ENCODE measurements around the gene FIGN. TPM values are rescaled to one million over a fixed set of nuclear protein-coding genes. Genes with fewer than 3 reads are reported as not detected.

FIGN gene
- total RNA-seq, 3 donors from 2014 or later (not counting 1 experiment from before 2014, with no cell fraction given) = not detected

GRCh38 chr2:163573652-163574051, 162.2 kb downstream of the FIGN start:
- no peaks in the 10 kb centered on the region for H3K36me3 ChIP-seq (ENCODE audit: control insufficient read depth, insufficient read depth, low read length)
- H3K27ac ChIP-seq (ENCODE audit: low read length) = no peak overlapping the region
- TF ChIP-seq CTCF (IDR thresholded peaks at IDR 0.05) = no peak
- ATAC-seq (no peak), DNase-seq (no peak)
- Mint-ChIP-seq H3K27ac (no peak overlapping the region), H3K9me3 (peaks cover 9 to 14% of the 10 kb centered on the region in 2 donors), H3K36me3 (no peaks in the 10 kb centered on the region), H3K27me3 (ENCODE audit: low read depth in 2 of 2) (no peaks in the 10 kb centered on the region), H3K4me1 (no peaks in the 10 kb centered on the region), H3K4me3 (no peak overlapping the region)
- no peaks in the 10 kb centered on the region for H3K9me3 ChIP-seq (ENCODE audit: control insufficient read depth, insufficient read depth, low read length)
- intact Hi-C loops (cut with micrococcal nuclease) = no loop called here
- 75% methylated on average over 1 of the region's 1 CpG for WGBS (ENCODE audit: insufficient coverage)
- no peak overlapping the region for H3K4me3 ChIP-seq (ENCODE audit: low read length)
- no peaks in the 10 kb centered on the region for H3K27me3 ChIP-seq (ENCODE audit: control insufficient read depth, insufficient read depth, low read length)
- no peaks in the 10 kb centered on the region for H3K4me1 ChIP-seq (ENCODE audit: control insufficient read depth, insufficient read depth, low read length)

- Mint-ChIP-seq H3K27ac (no peak overlapping the region), H3K9me3 (peaks cover 12 to 16% of the 10 kb centered on the region in 2 donors), H3K36me3 (no peaks in the 10 kb centered on the region), H3K27me3 (ENCODE audit: low read depth in 2 of 2) (no peaks in the 10 kb centered on the region), H3K4me1 (no peaks in the 10 kb centered on the region), H3K4me3 (no peak overlapping the region)
- Histone ChIP-seq H3K9me3 (ENCODE audit: control insufficient read depth, insufficient read depth, low read length) (no peaks in the 10 kb centered on the region), H3K4me3 (ENCODE audit: low read length) (no peak overlapping the region), H3K27me3 (ENCODE audit: control insufficient read depth, insufficient read depth, low read length) (no peaks in the 10 kb centered on the region), H3K36me3 (ENCODE audit: control insufficient read depth, insufficient read depth, low read length) (no peaks in the 10 kb centered on the region), H3K4me1 (ENCODE audit: control insufficient read depth, insufficient read depth, low read length) (no peaks in the 10 kb centered on the region), H3K27ac (ENCODE audit: low read length) (no peak overlapping the region)
- intact Hi-C loops (cut with micrococcal nuclease) = no loop called here
- WGBS (ENCODE audit: insufficient coverage) = 97% methylated on average over 7 of the region's 7 CpGs
- ATAC-seq (no peak), DNase-seq (no peak)
- no peak for TF ChIP-seq CTCF (IDR thresholded peaks at IDR 0.05)
Observed at GRCh38 chr2:163572850-163573249, 163.0 kb downstream of the FIGN start.

GRCh38 chr2:163571423-163572102, 164.2 kb downstream of the FIGN start:
- ATAC-seq (no peak), DNase-seq (no peak)
- Mint-ChIP-seq H3K4me3 (no peak overlapping the region), H3K27me3 (ENCODE audit: low read depth in 2 of 2) (no peaks in the 10 kb centered on the region), H3K27ac (no peak overlapping the region), H3K36me3 (no peaks in the 10 kb centered on the region), H3K9me3 (peaks cover 10 to 12% of the 10 kb centered on the region in 2 donors), H3K4me1 (no peaks in the 10 kb centered on the region)
- no peaks in the 10 kb centered on the region for H3K9me3 ChIP-seq (ENCODE audit: control insufficient read depth, insufficient read depth, low read length)
- no peak for TF ChIP-seq CTCF (IDR thresholded peaks at IDR 0.05)
- intact Hi-C loops (cut with micrococcal nuclease) = no loop called here
- no peaks in the 10 kb centered on the region for H3K4me1 ChIP-seq (ENCODE audit: control insufficient read depth, insufficient read depth, low read length)
- no peak overlapping the region for H3K4me3 ChIP-seq (ENCODE audit: low read length)
- WGBS (ENCODE audit: insufficient coverage) = 84% methylated on average over 6 of the region's 7 CpGs
- H3K27me3 ChIP-seq (ENCODE audit: control insufficient read depth, insufficient read depth, low read length) = no peaks in the 10 kb centered on the region
- no peaks in the 10 kb centered on the region for H3K36me3 ChIP-seq (ENCODE audit: control insufficient read depth, insufficient read depth, low read length)
- no peak overlapping the region for H3K27ac ChIP-seq (ENCODE audit: low read length)

GRCh38 chr2:163570391-163570790, 165.4 kb downstream of the FIGN start:
- intact Hi-C loops (cut with micrococcal nuclease) = no loop called here
- no peaks in the 10 kb centered on the region for H3K4me1 ChIP-seq (ENCODE audit: control insufficient read depth, insufficient read depth, low read length)
- Mint-ChIP-seq H3K27ac (no peak overlapping the region), H3K36me3 (no peaks in the 10 kb centered on the region), H3K4me3 (no peak overlapping the region), H3K9me3 (peaks cover 10 to 12% of the 10 kb centered on the region in 2 donors), H3K27me3 (ENCODE audit: low read depth in 2 of 2) (no peaks in the 10 kb centered on the region), H3K4me1 (no peaks in the 10 kb centered on the region)
- no peak overlapping the region for H3K4me3 ChIP-seq (ENCODE audit: low read length)
- H3K27ac ChIP-seq (ENCODE audit: low read length) = no peak overlapping the region
- DNase-seq (no peak), ATAC-seq (no peak)
- no peaks in the 10 kb centered on the region for H3K36me3 ChIP-seq (ENCODE audit: control insufficient read depth, insufficient read depth, low read length)
- TF ChIP-seq CTCF (IDR thresholded peaks at IDR 0.05) = no peak
- no peaks in the 10 kb centered on the region for H3K9me3 ChIP-seq (ENCODE audit: control insufficient read depth, insufficient read depth, low read length)
- WGBS (ENCODE audit: insufficient coverage) = 75% methylated on average over 2 of the region's 3 CpGs
- no peaks in the 10 kb centered on the region for H3K27me3 ChIP-seq (ENCODE audit: control insufficient read depth, insufficient read depth, low read length)

Measured in natural killer cell (primary cell).